GM21447 (cell line): ENCODE results near the gene KXD1.
"Not testable (repeated sequence)": the region's sequence is repeated elsewhere in the genome, so short reads cannot be mapped to it uniquely, and the experiment has no call there.

Source experiments
- ATAC-seq: cut with Tn5 transposase; IDR thresholded peaks from one replicate; pipeline ENCODE4 v1.9.1; 2021; ENCODE audit not compliant: unreplicated experiment

Gene KXD1

GRCh38 chr19:18599485-18599884, 41.8 kb downstream of the KXD1 start:
- no peak for ATAC-seq

GRCh38 chr19:18600692-18601397, 43.2 kb downstream of the KXD1 start:
- ATAC-seq, result not testable (repeated sequence)

GRCh38 chr19:18601875-18602274, 44.2 kb downstream of the KXD1 start:
- ATAC-seq, result no peak

GRCh38 chr19:18603255-18603957, 45.7 kb downstream of the KXD1 start:
- no peak for ATAC-seq

- no peak for ATAC-seq
Measured at GRCh38 chr19:18603958-18604819, 46.5 kb downstream of the KXD1 start.

- ATAC-seq, result no peak
Measured at GRCh38 chr19:18604820-18605159, 47.1 kb downstream of the KXD1 start.

GRCh38 chr19:18605196-18605545, 47.5 kb downstream of the KXD1 start:
- no peak for ATAC-seq

- no peak for ATAC-seq
Measured at GRCh38 chr19:18605546-18606280, 48.0 kb downstream of the KXD1 start.

GRCh38 chr19:18606281-18607225, 48.9 kb downstream of the KXD1 start, which contains the start of gene CRLF1:
Gene CRLF1 (minus strand): TSS chr19:18606799. CDS start chr19:18606656, 143 bp downstream.
- no peak for ATAC-seq

GRCh38 chr19:18607226-18608101, 49.8 kb downstream of the KXD1 start:
- no peak for ATAC-seq

- no peak for ATAC-seq
Measured at GRCh38 chr19:18608102-18608804, 50.6 kb downstream of the KXD1 start.

- ATAC-seq, result no peak
Measured at GRCh38 chr19:18608805-18609716, 51.4 kb downstream of the KXD1 start.

- ATAC-seq, result no peak
Measured at GRCh38 chr19:18609717-18610051, 52.0 kb downstream of the KXD1 start.

- no peak for ATAC-seq
Measured at GRCh38 chr19:18610245-18610555, 52.5 kb downstream of the KXD1 start.

GRCh38 chr19:18610556-18611326, 53.1 kb downstream of the KXD1 start:
- ATAC-seq, result no peak

- ATAC-seq, result no peak
Measured at GRCh38 chr19:18611327-18612050, 53.8 kb downstream of the KXD1 start.
